Activated T-cell treated with anti-CD3 and anti-CD28 coated beads for 48 hours (primary cell): ENCODE data around the gene LONRF2.
"Not testable (repeated sequence)": the region's sequence is repeated elsewhere in the genome, so short reads cannot be mapped to it uniquely, and the experiment has no call there.

Source experiments
- DNase-seq: peaks from one replicate; pipeline ENCODE4 v3.0.0-alpha.2; 2020; ENCODE audit warnings: low read depth

LONRF2 gene

GRCh38 chr2:100321866-100322820 lies at the start of gene LONRF2:
LONRF2 (minus strand) TSS chr2:100322501; CDS start chr2:100322093, 408 bp downstream.
- no peak for DNase-seq

DNA sequence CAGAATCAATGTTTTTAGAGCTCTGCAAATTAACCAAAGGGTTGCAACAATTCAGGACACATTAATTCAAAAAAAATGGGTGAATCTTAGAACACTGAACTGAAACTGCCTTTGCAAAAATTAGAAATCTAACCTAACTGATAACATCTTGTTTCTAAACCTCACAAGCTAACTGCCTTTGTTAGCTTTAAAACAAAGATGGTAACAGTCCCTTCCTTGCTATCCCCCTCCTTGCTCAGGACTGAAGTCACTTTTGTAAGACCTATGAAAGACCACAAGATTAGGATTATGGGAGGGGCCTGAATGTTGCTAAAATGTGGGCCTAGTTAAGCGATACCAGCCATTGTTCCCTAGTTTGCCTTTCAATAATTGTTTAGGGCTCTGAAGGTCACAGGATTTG lies 44.9 kb upstream of the LONRF2 start:
- DNase-seq, result no peak

GRCh38 chr2:100365434-100365833 lies 43.1 kb upstream of the LONRF2 start:
- no peak for DNase-seq

GRCh38 chr2:100362269-100362668 lies 40.0 kb upstream of the LONRF2 start:
- DNase-seq, result not testable (repeated sequence)

DNA sequence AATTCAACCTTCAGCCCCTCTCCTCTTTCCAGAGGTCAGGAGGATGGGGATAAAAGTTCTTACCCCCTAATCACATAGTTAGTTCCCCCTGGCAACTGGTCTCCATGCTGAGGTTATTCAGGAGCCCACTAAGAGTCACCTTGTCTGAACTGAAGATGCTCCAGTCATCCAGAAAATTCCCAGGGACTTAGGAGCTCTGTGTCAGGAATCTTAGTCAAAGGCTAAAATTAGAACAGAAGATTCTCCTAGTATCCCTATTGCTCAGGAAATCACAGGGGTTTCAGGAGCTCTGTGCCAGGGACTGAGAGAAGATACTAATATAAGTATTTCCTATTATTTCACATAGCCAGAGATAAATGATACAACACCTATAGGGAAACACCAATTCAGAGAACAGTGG lies 37.3 kb upstream of the LONRF2 start:
- DNase-seq, result no peak

- no peak for DNase-seq
Measured at GRCh38 chr2:100358554-100358953, 36.3 kb upstream of the LONRF2 start.

DNA sequence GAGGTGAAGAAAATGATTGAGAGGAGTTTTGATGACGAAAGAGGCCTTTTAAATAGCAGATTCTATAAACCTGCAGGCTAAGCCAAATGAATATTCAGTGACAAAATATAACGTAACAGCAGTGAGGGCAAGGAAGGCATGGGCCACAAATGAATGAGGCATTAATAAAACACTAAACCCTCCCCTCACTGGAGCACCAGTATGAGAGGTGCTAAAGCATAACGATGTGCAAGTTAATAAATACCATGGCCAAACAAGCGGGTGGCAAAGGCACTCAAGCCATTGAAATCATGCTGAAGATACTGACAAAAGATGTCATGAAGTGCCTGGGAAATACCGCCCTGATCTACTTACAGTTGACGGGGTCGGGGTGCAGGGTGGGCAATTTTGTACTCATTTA lies 30.2 kb upstream of the LONRF2 start:
- no peak for DNase-seq

- DNase-seq, result no peak
Measured at GRCh38 chr2:100350661-100351185, 28.4 kb upstream of the LONRF2 start.

DNA sequence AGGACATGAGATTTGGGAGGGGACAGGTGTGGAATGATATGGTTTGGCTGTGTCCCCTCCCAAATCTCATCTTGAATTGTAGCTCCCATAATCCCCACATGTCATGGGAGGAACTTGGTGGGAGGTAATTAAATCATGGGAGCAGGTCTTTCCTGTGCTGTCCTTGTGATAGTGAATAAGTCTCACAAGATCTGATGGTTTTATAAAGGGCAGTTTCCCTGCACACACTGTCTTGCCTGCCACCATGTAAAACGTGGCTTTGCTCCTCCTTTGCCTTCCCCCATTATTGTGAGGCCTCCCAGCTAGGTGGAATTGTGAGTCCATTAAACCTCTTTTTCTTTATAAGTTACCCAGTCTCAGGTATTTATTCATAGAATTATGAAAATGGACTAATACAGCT lies 22.8 kb upstream of the LONRF2 start:
- not testable (repeated sequence) for DNase-seq

DNA sequence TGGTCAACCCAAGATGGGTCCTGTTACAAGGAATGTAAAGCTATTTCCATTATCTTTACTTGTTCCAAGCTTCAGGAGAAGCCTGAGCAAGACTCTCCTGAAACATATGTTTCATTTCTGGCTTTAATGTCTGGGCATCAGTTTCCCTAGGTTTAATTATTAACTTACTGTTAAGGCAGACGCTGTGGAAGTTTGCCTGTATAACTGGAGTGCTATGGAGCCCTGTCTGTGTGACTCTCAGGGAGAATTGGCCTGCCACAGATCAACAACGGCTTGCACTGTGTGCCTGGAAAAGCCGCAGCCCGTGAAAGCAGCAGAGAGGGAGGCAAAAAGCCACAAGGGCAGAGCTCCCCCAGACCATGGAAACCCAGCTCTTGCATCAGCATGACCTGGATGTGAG lies 22.1 kb upstream of the LONRF2 start:
- DNase-seq, result no peak

- DNase-seq, result not testable (repeated sequence)
Measured at GRCh38 chr2:100342466-100342865, 20.2 kb upstream of the LONRF2 start.

GRCh38 chr2:100339823-100340222 lies 17.5 kb upstream of the LONRF2 start:
- no peak for DNase-seq

DNA sequence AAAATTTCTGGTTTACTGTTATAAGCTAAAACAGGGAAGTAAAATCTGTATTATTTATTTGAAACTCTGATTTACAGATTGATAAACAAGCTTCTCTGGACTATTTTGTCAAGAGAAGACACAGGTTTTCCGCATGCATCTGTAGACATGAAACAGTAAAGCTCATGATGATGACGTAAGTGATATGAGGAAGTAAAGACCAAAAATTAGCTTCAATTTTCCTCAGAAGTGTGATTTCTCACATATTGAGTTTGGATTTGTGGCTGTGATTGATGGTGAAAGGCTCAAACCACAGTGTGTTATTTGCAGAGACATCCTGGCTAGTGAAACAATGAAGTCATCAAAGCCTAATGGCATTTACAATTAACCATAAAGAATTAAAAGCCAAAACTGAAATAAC lies 12.6 kb upstream of the LONRF2 start:
- DNase-seq, result no peak

DNA sequence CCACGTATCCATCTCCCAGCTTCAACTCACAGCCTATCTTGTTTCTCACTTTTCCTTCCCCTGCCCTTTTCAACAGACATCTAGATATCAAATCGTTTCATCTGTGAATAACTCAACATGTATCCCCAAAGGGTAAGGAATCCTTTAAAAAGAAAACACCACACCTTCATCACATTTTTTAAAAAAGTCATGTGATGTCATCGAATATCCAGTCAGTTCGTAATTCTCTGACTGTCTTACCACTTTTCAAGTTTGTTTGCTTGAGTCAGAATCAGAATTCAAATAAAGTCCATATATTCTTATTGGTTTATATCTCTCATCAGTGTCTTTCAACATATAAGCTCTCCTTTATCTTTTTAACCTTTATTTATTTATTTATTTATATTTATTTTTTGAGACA lies 5.4 kb upstream of the LONRF2 start:
- no peak for DNase-seq

GRCh38 chr2:100321179-100321865 lies 979 bp downstream of the LONRF2 start:
- DNase-seq, result no peak

DNA sequence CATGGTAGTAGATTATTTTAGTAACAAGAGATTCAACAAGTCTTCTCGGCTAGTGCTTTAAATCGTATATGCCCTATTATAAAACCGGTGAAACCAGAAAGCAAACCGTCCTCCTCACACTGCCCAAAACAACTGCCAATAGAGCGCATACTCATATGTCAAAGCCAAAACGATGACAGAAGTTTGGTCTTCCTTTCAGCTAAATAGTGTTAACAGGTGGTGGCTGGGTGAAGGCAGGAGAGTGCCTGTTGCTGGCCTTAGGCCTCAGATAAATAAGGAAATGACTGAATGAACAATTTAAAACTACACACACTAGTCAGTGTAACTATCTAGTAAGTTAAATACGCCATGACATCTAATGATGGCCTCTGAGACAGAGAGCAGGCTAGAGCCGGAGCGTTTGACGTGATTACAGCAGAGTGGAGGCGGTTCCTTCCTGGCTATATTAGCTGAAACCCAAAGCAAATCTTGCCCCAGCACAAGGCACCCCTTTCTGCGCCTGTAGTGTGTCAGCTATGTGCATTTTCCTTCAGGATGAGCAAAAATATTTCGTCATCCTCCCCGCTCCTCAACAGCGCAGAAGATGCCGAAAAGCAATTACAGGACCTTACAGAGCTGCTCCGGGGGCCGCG lies 1.6 kb downstream of the LONRF2 start:
- no peak for DNase-seq

DNA sequence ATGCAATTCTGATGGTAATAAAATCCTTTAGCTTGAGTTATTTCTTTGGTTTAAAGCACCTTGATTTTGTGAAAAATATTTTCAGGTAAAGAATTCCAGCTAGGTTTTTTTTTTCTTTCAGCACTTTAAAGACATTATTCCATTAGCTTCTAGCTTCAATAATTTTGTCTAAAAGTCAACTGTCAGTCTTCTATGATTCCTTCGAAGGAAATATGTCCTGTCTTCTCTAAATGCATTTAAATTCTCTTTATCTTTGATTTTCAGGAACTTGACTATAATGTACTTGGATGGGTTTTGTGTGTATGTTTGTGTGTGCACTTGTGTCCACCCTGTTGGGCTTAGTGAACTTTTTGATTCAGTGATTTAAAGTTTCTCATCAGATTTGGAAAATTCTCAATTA lies 4.7 kb downstream of the LONRF2 start:
- DNase-seq, result no peak

DNA sequence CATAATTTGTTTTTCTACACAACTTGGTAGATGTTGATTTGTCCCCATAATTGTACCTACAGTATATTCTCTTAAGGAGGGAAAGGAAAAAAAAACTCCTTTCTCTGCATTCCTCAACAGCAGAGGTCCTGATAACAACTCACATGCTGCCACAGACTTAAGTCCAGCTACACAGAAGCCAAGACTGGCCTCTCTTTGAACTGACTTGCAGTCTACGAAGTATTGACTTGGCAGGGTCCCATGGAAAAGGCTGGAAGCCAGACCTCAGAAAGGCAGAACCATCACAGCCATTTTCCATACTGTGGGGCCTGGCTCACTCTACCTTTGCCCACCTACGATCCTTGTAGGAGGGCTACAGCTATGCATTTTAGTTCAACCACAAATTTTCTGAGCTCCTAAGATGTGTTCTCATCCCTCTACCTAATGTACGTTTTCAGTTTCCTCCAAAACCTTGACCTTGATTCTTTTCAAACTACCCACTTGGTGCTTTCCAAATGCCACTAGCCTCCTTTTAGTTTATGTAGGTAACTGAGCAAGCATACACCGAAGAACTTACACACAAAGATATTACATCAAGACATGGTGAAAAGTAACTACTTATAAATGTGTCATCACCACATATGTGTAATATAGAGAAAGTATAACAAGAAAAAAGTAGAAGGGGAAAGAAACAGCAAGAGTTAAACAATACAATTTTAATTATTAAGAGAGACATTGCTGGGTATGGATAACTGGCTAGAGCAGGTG lies 12.2 kb downstream of the LONRF2 start:
- no peak for DNase-seq

GRCh38 chr2:100309311-100309710 lies 13.0 kb downstream of the LONRF2 start:
- no peak for DNase-seq

- no peak for DNase-seq
Measured at GRCh38 chr2:100303744-100304143, 18.6 kb downstream of the LONRF2 start.

GRCh38 chr2:100302585-100302892 lies 19.8 kb downstream of the LONRF2 start:
- no peak for DNase-seq
